Nephron (organoid): ENCODE measurements around the gene CTSH.
"Not testable (repeated sequence)": the region's sequence is repeated elsewhere in the genome, so short reads cannot be mapped to it uniquely, and the experiment has no call there.

ENCODE experiments used
- H3K27ac Mint-ChIP-seq, 3 experiments: 2 replicates each; pipeline ENCODE4 v1.8.0; 2020; ENCODE audit warnings: mixed read lengths in 3 of 3, mild to moderate bottlenecking in 2 of 3, moderate library complexity in 1 of 3
- H3K27me3 Mint-ChIP-seq: 2 replicates; pipeline ENCODE4 v1.8.0; 2021; ENCODE audit warnings: low read depth, mild to moderate bottlenecking, moderate library complexity, mixed read lengths
- H3K36me3 Mint-ChIP-seq: 2 replicates; pipeline ENCODE4 v1.8.0; 2020; ENCODE audit warnings: low read depth, mixed read lengths
- H3K4me1 Mint-ChIP-seq: 2 replicates; pipeline ENCODE4 v1.8.0; 2020; ENCODE audit warnings: mixed read lengths
- H3K4me3 Mint-ChIP-seq, 3 experiments: 2 replicates each; pipeline ENCODE4 v1.8.0; 2020; ENCODE audit warnings: mild to moderate bottlenecking in 3 of 3, mixed read lengths in 3 of 3, moderate library complexity in 2 of 3
- H3K9me3 Mint-ChIP-seq: 2 replicates; pipeline ENCODE4 v1.8.0; 2020; ENCODE audit warnings: mixed read lengths
- CTCF ChIP-seq, 3 experiments: fragments of 200-600 bp; sonication (generic); IDR thresholded peaks; one replicate each; pipeline ENCODE4 v1.5.0; 2021; ENCODE audit warnings: antibody characterized with exemption in 3 of 3; ENCODE audit not compliant: unreplicated experiment in 3 of 3

The CTSH gene

GRCh38 chr15:78879517-78880241, 65.2 kb downstream of the CTSH start:
- Mint-ChIP-seq H3K36me3 (peaks cover 35% of the 10 kb centered on the region), H3K27me3 (no peaks in the 10 kb centered on the region), H3K4me3 (peak overlapping the region in 2 of 3 experiments; percentile 33 to 55), H3K27ac (peak overlapping the region in 2 of 3 experiments; percentile 27 to 44), H3K9me3 (no peaks in the 10 kb centered on the region), H3K4me1 (peaks cover 45% of the 10 kb centered on the region)
- TF ChIP-seq CTCF (IDR thresholded peaks at IDR 0.05; ENCODE audit: unreplicated experiment in 3 of 3), result no peak

GRCh38 chr15:78878356-78878755, 66.5 kb downstream of the CTSH start:
- no peaks in the 10 kb centered on the region for H3K9me3 Mint-ChIP-seq

DNA sequence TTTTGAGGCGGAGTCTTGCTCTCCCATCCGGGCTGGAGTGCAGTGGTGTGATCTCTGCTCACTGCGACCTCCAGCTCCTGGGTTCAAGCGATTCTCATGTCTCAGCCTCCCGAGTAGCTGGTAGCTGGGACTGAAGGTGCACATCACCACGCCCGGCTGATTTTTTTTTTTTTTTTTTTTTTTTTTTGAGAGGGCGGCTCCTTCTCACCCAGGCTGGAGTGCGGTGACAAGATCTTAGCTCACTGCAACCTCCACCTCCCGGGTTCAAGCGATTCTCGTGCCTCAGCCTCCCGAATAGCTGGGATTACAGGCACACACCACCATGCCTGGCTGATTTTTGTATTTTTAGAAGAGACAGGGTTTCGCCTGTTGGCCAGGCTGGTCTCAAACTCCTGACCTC, 67.9 kb downstream of the CTSH start:
- not testable (repeated sequence) for H3K27me3 Mint-ChIP-seq, H3K27ac Mint-ChIP-seq, H3K9me3 Mint-ChIP-seq
- H3K36me3 Mint-ChIP-seq, result peaks cover 20% of the 10 kb centered on the region
- H3K4me1 Mint-ChIP-seq, result peaks cover 47% of the 10 kb centered on the region
- peak overlapping the region in 1 of 3 experiments; percentile 56 for H3K4me3 Mint-ChIP-seq

More at GRCh38 chr15:78878356-78878755, 66.5 kb downstream of the CTSH start:
- Mint-ChIP-seq H3K36me3 (peaks cover 28% of the 10 kb centered on the region), H3K4me3 (peak overlapping the region; percentile 12 to 48 (median 35)), H3K27me3 (no peaks in the 10 kb centered on the region), H3K27ac (peak overlapping the region in 2 of 3 experiments; percentile 37 to 63), H3K4me1 (peaks cover 51% of the 10 kb centered on the region)
- no peak for TF ChIP-seq CTCF (IDR thresholded peaks at IDR 0.05; ENCODE audit: unreplicated experiment in 3 of 3)

DNA sequence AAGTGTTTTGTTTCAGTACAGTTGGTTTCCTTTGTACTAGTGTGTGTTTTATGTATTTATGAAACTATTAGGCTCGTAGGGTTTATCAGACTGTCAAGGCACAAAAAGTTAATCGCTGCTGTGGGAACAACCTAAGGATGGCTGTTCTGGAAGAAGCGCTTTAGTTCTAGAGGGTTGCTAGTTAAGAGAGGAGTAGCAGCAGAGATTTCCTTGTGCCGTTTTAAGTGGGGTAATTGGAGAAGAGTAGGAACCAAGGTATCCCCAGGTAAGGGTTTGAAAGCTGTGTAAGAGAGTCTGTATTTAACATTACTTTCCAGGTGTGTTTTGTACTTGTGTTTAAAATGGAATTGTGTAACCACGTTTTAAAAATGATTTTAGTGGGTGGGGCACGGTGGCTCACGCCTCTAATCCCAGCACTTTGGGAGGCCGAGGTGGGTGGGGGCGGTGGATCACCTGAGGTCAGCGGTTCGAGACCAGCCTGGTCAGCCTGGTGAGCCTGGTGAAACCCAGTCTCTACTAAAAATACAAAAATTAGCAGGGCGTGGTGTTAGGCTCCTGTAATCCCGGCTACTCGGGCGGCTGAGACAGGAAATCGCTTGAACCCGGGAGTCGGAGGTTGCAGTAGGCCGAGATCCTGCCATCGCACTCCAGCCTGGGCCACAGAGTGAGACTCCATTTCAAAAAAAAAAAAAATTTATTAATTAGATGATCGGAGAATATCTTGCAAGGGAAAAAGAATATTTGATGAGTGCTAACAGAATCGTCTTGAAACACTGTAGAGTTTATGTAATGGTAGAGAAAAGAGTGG, 69.5 kb downstream of the CTSH start:
- H3K27me3 Mint-ChIP-seq, result no peaks in the 10 kb centered on the region
- H3K36me3 Mint-ChIP-seq, result peaks cover 9% of the 10 kb centered on the region
- H3K4me3 Mint-ChIP-seq, result peak overlapping the region; percentile 97 to 99 (median 97)
- H3K9me3 Mint-ChIP-seq, result no peaks in the 10 kb centered on the region
- H3K4me1 Mint-ChIP-seq, result peaks cover 47% of the 10 kb centered on the region
- peak overlapping the region; percentile 88 to 100 (median 99) for H3K27ac Mint-ChIP-seq
- TF ChIP-seq CTCF (IDR thresholded peaks at IDR 0.05; ENCODE audit: unreplicated experiment in 3 of 3), result no peak

DNA sequence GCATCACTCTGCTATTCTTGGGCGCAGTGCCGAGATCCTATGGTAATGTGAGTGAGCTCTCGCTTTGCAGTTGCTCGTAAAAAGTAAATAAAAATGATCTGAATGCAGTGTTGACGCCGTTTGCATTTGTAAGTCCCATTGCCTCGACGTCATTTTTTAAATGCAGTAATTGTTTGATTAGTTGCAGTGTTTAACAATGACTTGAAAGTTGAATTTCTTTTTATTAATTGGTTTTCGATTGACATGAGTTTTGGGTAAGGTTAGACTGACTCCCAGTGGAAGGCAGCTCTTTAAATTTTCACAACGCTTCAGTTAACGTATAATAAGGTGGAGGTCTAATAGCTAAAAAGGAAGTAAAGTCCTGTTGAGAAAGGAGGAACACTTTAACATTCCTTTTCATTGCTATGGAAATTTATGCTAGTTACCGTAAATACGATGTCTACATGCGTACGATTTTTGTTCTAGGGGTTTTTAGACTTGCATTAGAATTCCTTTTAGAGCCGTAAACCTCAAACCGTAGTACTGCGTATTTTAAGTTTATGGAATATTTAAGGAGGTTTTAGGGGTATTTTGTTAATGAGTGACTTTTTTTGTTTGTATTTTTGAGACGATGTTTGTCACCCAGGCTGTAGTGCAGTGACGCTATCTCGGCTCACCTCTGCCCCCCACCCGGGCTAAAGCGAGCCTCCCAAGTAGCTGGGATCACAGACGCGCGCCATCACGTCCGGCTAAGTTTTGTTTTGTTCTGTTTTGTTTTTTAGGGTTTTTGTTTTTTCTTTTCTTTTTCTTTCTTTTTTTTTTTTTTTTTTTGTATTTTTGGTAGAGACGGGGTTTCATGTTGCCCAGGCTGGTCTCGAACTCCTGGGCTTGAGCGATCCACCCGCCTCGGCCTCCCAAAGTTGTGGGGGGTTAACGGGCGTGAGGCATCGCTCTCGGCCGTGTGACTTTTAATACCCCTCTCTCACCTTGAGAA, 70.8 kb downstream of the CTSH start:
- H3K4me1 Mint-ChIP-seq, result peaks cover 40% of the 10 kb centered on the region
- peak overlapping the region; percentile 99 to 100 (median 100) for H3K27ac Mint-ChIP-seq

More for the DNA sequence above, 70.8 kb downstream of the CTSH start:
- H3K4me3 Mint-ChIP-seq, result peak overlapping the region; percentile 97 to 99 (median 97)
- TF ChIP-seq CTCF (IDR thresholded peaks at IDR 0.05; ENCODE audit: unreplicated experiment in 3 of 3), result peak in 1 of 3 experiments; percentile 15
- no peaks in the 10 kb centered on the region for H3K9me3 Mint-ChIP-seq
- peaks cover 5% of the 10 kb centered on the region for H3K36me3 Mint-ChIP-seq
- no peaks in the 10 kb centered on the region for H3K27me3 Mint-ChIP-seq
